Neural cell (in vitro differentiated cells): ENCODE results near the gene KIAA1549. TPM values are rescaled to one million over a fixed set of nuclear protein-coding genes. Genes with fewer than 3 reads are reported as not detected.

Experiments used
- H2AFZ ChIP-seq: fragments of 200-600, 300-800 bp; sonication (generic), shearing (Covaris generic); 2 replicates; pipeline ENCODE4 v1.6.0; 2014; ENCODE audit warnings: low read depth, mild to moderate bottlenecking, antibody characterized with exemption, low read length, moderate library complexity
- H3F3A ChIP-seq: fragments of 200-600 bp; shearing (Covaris generic); 2 replicates; pipeline ENCODE4 v1.6.1; 2016; ENCODE audit warnings: mild to moderate bottlenecking, moderate library complexity, mixed read lengths, antibody characterized with exemption, low read length; ENCODE audit not compliant: insufficient read depth, poor library complexity, severe bottlenecking
- H3K27ac ChIP-seq: fragments of 200-600, 300-800 bp; sonication (generic), shearing (Covaris generic); 2 replicates; pipeline ENCODE4 v1.5.1; 2014; ENCODE audit warnings: mild to moderate bottlenecking, low read length, moderate library complexity
- H3K27me3 ChIP-seq: fragments of 300-800, 200-600 bp; sonication (generic), shearing (Covaris generic); 2 replicates; pipeline ENCODE4 v1.6.0; 2014; ENCODE audit warnings: mild to moderate bottlenecking, low read depth, low read length, moderate library complexity; ENCODE audit not compliant: insufficient read depth
- H3K36me3 ChIP-seq: fragments of 300-800, 200-600 bp; sonication (generic), shearing (Covaris generic); 2 replicates; pipeline ENCODE4 v1.5.1; 2014; ENCODE audit warnings: mild to moderate bottlenecking, antibody characterized with exemption, low read length, moderate library complexity; ENCODE audit not compliant: insufficient read depth
- H3K4me2 ChIP-seq: fragments of 300-800, 200-600 bp; sonication (generic), shearing (Covaris generic); 2 replicates; pipeline ENCODE4 v1.6.0; 2014; ENCODE audit warnings: mild to moderate bottlenecking, low read length
- H3K4me3 ChIP-seq: fragments of 300-800, 200-600 bp; sonication (generic), shearing (Covaris generic); 2 replicates; pipeline ENCODE4 v1.5.1; 2014; ENCODE audit warnings: mild to moderate bottlenecking, low read length, moderate library complexity
- H3K79me2 ChIP-seq: fragments of 200-600 bp; shearing (Covaris generic); replicated peaks from 2 replicates; pipeline ENCODE4 v1.6.0; 2014; ENCODE audit warnings: mild to moderate bottlenecking, low read length, moderate library complexity; ENCODE audit not compliant: insufficient read depth
- H3K9ac ChIP-seq: fragments of 300-800, 200-600 bp; sonication (generic), shearing (Covaris generic); 2 replicates; pipeline ENCODE4 v1.6.1; 2016; ENCODE audit warnings: mild to moderate bottlenecking, low read length, mixed read lengths
- H3K9me2 ChIP-seq: fragments of 200-600 bp; shearing (Covaris generic); 2 replicates; pipeline ENCODE4 v1.6.1; 2016; ENCODE audit warnings: mild to moderate bottlenecking, low read length, mixed read lengths; ENCODE audit not compliant: insufficient read depth
- H3K9me3 ChIP-seq: fragments of 200-600, 300-800 bp; sonication (generic), shearing (Covaris generic); 2 replicates; pipeline ENCODE4 v1.6.1; 2016; ENCODE audit warnings: mild to moderate bottlenecking, mixed run types, low read length, moderate library complexity, mixed read lengths
- H4K20me1 ChIP-seq: fragments of 200-600 bp; shearing (Covaris generic); 2 replicates; pipeline ENCODE4 v1.6.1; 2016; ENCODE audit warnings: mild to moderate bottlenecking, mixed run types; ENCODE audit not compliant: insufficient read depth
- EP300 ChIP-seq: fragments of 450-650 bp; conservative IDR thresholded peaks from 2 replicates; pipeline ENCODE4 v1.6.1; 2014; ENCODE audit warnings: antibody characterized with exemption, mild to moderate bottlenecking, moderate library complexity; ENCODE audit not compliant: poor library complexity, severe bottlenecking
- EZH2 ChIP-seq: fragments of 200-600, 300-800 bp; shearing (Covaris generic), sonication (generic); IDR thresholded peaks from 2 replicates; pipeline ENCODE4 v1.6.1; 2014; ENCODE audit warnings: antibody characterized with exemption, low read length, borderline replicate concordance, mild to moderate bottlenecking; ENCODE audit not compliant: insufficient read depth, poor library complexity, severe bottlenecking
- MXI1 ChIP-seq: fragments of 450-650 bp; conservative IDR thresholded peaks from 2 replicates; pipeline ENCODE4 v1.6.1; 2014; ENCODE audit warnings: antibody characterized with exemption, mild to moderate bottlenecking; ENCODE audit not compliant: poor library complexity, severe bottlenecking
- POLR2AphosphoS5 ChIP-seq: IDR thresholded peaks from 2 replicates; pipeline ENCODE4 v1.6.1; 2012
- RAD21 ChIP-seq: fragments of 450-650 bp; conservative IDR thresholded peaks from 2 replicates; pipeline ENCODE4 v1.6.1; 2014; ENCODE audit warnings: antibody characterized with exemption, mild to moderate bottlenecking, moderate library complexity
- SMC3 ChIP-seq: fragments of 450-650 bp; conservative IDR thresholded peaks from 2 replicates; pipeline ENCODE4 v1.6.1; 2014; ENCODE audit warnings: antibody characterized with exemption, mild to moderate bottlenecking, moderate library complexity; ENCODE audit not compliant: poor library complexity
- TAF1 ChIP-seq: IDR thresholded peaks from 2 replicates; pipeline ENCODE4 v1.6.1; 2012; ENCODE audit warnings: low read depth
- polyA plus RNA-seq: library from polyadenylated mRNA; depleted of rRNA; stranded (reverse); fragments of >200 nt; gene quantifications from 2 replicates; pipeline ENCODE4 v1.2.3, GENCODE V29; 2014
- TF ChIP-seq, protein P1 (sequence below): fragments of 450-650 bp; IDR thresholded peaks from 2 replicates; pipeline ENCODE4 v1.5.1; 2014; ENCODE audit warnings: antibody characterized with exemption, mild to moderate bottlenecking, moderate library complexity; ENCODE audit not compliant: poor library complexity, severe bottlenecking
- TF ChIP-seq, protein P2 (sequence below): IDR thresholded peaks from 2 replicates; pipeline ENCODE4 v1.6.1; 2012; ENCODE audit warnings: borderline replicate concordance

KIAA1549 gene
- polyA plus RNA-seq, 1 donor from 2014 or later: 14.1 TPM

DNA sequence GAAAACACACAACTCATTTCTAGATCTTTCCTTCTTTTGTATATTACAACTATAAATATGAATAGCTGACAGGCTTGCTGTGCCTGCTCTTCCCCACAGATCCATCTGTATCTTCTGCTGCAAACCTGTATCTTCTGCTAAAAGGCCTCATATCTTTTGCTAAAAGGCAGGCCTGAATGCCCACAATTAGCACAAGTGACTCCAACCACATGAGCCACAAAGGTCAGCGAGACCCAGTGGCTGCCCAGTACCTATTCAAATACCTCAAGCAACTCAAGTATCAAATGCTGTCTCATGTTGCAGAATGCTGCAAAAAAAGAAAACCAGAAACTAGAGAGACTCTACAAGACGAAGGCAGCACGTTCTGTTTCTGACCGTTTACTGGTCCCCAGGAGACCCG is 128.7 kb downstream of the KIAA1549 start:
- Histone ChIP-seq H3K27ac (no peak overlapping the region), H3K79me2 (no peaks in the 10 kb centered on the region), H3K36me3 (peaks cover 17% of the 10 kb centered on the region), H2AFZ (no peak overlapping the region), H3F3A (no peaks in the 10 kb centered on the region), H3K9me2 (no peaks in the 10 kb centered on the region), H3K9me3 (no peaks in the 10 kb centered on the region), H3K9ac (no peak overlapping the region), H3K4me2 (no peak overlapping the region), H3K4me3 (no peak overlapping the region), H4K20me1 (no peaks in the 10 kb centered on the region), H3K27me3 (no peaks in the 10 kb centered on the region)
- TF ChIP-seq TAF1: no peak
- TF ChIP-seq SMC3: no peak
- no peak for TF ChIP-seq EZH2
- no peak for TF ChIP-seq MXI1

DNA sequence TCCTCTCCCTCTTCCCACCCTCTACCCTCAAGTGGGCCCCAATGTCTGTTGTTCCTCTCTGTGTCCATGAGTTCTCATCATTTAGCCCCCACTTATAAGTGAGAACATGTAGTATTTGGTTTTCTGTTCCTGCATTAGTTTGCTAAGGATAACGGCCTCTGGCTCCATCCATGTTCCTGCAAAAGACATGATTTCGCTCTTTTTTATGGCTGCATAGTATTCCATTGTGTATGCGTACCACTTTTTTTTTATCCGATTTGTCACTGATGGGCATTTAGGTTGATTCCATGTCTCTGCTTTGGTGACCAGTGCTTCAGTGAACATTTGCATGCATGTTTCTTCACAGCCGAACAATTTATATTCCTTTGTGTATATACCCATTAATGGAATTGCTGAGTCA is 131.5 kb downstream of the KIAA1549 start:
- H2AFZ ChIP-seq: no peak overlapping the region
- H3F3A ChIP-seq: no peaks in the 10 kb centered on the region
- no peaks in the 10 kb centered on the region for H3K27me3 ChIP-seq
- H3K4me2 ChIP-seq: no peak overlapping the region
- H3K79me2 ChIP-seq: no peaks in the 10 kb centered on the region
- no peaks in the 10 kb centered on the region for H3K9me3 ChIP-seq
- no peaks in the 10 kb centered on the region for H4K20me1 ChIP-seq
- H3K27ac ChIP-seq: no peak overlapping the region
- H3K4me3 ChIP-seq: no peak overlapping the region
- H3K9ac ChIP-seq: no peak overlapping the region
- no peak for TF ChIP-seq TAF1
- TF ChIP-seq, protein P1, sequence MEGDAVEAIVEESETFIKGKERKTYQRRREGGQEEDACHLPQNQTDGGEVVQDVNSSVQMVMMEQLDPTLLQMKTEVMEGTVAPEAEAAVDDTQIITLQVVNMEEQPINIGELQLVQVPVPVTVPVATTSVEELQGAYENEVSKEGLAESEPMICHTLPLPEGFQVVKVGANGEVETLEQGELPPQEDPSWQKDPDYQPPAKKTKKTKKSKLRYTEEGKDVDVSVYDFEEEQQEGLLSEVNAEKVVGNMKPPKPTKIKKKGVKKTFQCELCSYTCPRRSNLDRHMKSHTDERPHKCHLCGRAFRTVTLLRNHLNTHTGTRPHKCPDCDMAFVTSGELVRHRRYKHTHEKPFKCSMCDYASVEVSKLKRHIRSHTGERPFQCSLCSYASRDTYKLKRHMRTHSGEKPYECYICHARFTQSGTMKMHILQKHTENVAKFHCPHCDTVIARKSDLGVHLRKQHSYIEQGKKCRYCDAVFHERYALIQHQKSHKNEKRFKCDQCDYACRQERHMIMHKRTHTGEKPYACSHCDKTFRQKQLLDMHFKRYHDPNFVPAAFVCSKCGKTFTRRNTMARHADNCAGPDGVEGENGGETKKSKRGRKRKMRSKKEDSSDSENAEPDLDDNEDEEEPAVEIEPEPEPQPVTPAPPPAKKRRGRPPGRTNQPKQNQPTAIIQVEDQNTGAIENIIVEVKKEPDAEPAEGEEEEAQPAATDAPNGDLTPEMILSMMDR: no peak
- no peak for TF ChIP-seq POLR2AphosphoS5
- no peak for TF ChIP-seq SMC3
- TF ChIP-seq MXI1: no peak
- TF ChIP-seq EP300: no peak
- TF ChIP-seq EZH2: no peak
- TF ChIP-seq, protein P2, sequence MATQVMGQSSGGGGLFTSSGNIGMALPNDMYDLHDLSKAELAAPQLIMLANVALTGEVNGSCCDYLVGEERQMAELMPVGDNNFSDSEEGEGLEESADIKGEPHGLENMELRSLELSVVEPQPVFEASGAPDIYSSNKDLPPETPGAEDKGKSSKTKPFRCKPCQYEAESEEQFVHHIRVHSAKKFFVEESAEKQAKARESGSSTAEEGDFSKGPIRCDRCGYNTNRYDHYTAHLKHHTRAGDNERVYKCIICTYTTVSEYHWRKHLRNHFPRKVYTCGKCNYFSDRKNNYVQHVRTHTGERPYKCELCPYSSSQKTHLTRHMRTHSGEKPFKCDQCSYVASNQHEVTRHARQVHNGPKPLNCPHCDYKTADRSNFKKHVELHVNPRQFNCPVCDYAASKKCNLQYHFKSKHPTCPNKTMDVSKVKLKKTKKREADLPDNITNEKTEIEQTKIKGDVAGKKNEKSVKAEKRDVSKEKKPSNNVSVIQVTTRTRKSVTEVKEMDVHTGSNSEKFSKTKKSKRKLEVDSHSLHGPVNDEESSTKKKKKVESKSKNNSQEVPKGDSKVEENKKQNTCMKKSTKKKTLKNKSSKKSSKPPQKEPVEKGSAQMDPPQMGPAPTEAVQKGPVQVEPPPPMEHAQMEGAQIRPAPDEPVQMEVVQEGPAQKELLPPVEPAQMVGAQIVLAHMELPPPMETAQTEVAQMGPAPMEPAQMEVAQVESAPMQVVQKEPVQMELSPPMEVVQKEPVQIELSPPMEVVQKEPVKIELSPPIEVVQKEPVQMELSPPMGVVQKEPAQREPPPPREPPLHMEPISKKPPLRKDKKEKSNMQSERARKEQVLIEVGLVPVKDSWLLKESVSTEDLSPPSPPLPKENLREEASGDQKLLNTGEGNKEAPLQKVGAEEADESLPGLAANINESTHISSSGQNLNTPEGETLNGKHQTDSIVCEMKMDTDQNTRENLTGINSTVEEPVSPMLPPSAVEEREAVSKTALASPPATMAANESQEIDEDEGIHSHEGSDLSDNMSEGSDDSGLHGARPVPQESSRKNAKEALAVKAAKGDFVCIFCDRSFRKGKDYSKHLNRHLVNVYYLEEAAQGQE: no peak
- TF ChIP-seq RAD21: no peak
- peaks cover 4% of the 10 kb centered on the region for H3K36me3 ChIP-seq
- no peaks in the 10 kb centered on the region for H3K9me2 ChIP-seq
